ENCODE results near the gene CLTC. TPM values are rescaled to one million over a fixed set of nuclear protein-coding genes. Genes with fewer than 3 reads are reported as not detected.

CLTC gene
- total RNA-seq, 1 donor from 2014 or later: 296 TPM

DNA sequence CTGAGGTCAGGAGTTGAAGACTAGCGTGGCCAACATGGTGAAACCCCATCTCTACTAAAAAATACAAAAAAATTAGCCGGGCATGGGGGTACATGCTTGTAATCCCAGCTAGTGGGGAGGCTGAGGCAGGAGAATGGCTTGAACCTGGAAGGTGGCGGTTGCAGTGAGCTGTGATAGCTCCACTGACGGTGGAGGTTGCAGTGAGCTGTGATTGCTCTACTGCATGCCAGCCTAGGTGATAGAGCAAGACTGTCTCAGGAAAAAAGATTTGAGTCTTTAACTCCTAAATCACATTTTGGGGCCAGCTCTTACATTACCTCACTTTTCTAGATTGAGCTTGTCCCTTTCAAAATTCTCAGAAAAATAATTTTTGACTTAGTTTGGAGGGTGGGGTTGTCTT, 102.9 kb downstream of the CLTC start:
- no peak for DNase-seq (ENCODE audit: low read depth)
- no peaks in the 10 kb centered on the region for H3K36me3 ChIP-seq (ENCODE audit: control insufficient read depth, insufficient read depth, low read length)
- H3K27me3 ChIP-seq (ENCODE audit: control insufficient read depth, insufficient read depth, low read length): no peaks in the 10 kb centered on the region
- TF ChIP-seq, protein P1, sequence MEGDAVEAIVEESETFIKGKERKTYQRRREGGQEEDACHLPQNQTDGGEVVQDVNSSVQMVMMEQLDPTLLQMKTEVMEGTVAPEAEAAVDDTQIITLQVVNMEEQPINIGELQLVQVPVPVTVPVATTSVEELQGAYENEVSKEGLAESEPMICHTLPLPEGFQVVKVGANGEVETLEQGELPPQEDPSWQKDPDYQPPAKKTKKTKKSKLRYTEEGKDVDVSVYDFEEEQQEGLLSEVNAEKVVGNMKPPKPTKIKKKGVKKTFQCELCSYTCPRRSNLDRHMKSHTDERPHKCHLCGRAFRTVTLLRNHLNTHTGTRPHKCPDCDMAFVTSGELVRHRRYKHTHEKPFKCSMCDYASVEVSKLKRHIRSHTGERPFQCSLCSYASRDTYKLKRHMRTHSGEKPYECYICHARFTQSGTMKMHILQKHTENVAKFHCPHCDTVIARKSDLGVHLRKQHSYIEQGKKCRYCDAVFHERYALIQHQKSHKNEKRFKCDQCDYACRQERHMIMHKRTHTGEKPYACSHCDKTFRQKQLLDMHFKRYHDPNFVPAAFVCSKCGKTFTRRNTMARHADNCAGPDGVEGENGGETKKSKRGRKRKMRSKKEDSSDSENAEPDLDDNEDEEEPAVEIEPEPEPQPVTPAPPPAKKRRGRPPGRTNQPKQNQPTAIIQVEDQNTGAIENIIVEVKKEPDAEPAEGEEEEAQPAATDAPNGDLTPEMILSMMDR (IDR thresholded peaks at IDR 0.05; ENCODE audit: insufficient read depth, low read length, poor library complexity, severe bottlenecking): no peak
- no peak overlapping the region for H3K4me3 ChIP-seq (ENCODE audit: low read depth, low read length)

DNA sequence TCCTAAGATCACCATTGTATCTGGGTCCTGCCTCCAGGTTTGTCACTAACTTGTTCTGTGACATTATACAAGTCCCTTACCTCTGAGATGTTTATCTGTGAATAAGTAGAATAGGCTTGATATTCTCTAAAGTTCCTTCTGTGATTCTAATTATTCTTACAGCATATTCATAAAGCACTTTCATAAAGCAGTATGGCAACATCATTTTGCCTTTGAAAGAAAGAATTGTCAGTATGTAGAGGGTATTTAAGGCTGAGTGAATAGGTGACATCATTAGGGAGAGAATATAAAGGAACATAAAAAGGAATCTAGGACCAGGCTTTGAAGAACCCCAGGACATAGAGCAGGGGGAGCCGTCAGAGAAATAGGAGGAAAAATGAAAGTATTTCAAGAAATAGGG, 103.3 kb downstream of the CLTC start:
- H3K36me3 ChIP-seq (ENCODE audit: control insufficient read depth, insufficient read depth, low read length): no peaks in the 10 kb centered on the region
- TF ChIP-seq, protein P1 (IDR thresholded peaks at IDR 0.05; ENCODE audit: insufficient read depth, low read length, poor library complexity, severe bottlenecking): no peak
- no peak overlapping the region for H3K4me3 ChIP-seq (ENCODE audit: low read depth, low read length)
- DNase-seq (ENCODE audit: low read depth): no peak
- no peaks in the 10 kb centered on the region for H3K27me3 ChIP-seq (ENCODE audit: control insufficient read depth, insufficient read depth, low read length)

DNA sequence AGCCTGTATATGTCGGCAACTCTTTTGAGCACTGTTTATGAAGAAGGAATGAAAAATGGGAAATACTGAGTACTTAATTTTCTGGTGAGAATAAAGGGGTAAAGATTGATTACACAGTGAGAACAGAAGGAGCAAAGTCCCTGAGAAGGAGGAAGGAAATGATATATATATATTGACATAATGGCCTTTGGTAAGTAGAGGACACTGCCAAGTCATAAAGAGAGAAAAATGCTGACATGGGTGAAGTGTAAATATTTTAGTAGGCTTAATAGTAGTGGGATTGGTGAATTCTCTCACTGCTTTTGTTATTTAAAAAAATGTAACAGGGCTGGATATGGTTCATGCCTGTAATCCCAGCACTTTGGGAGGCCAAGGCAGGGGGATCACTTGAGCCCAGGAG, 103.9 kb downstream of the CLTC start:
- no peak for DNase-seq (ENCODE audit: low read depth)
- TF ChIP-seq, protein P1 (IDR thresholded peaks at IDR 0.05; ENCODE audit: insufficient read depth, low read length, poor library complexity, severe bottlenecking): no peak
- H3K4me3 ChIP-seq (ENCODE audit: low read depth, low read length): no peak overlapping the region
- H3K27me3 ChIP-seq (ENCODE audit: control insufficient read depth, insufficient read depth, low read length): no peaks in the 10 kb centered on the region
- no peaks in the 10 kb centered on the region for H3K36me3 ChIP-seq (ENCODE audit: control insufficient read depth, insufficient read depth, low read length)

DNA sequence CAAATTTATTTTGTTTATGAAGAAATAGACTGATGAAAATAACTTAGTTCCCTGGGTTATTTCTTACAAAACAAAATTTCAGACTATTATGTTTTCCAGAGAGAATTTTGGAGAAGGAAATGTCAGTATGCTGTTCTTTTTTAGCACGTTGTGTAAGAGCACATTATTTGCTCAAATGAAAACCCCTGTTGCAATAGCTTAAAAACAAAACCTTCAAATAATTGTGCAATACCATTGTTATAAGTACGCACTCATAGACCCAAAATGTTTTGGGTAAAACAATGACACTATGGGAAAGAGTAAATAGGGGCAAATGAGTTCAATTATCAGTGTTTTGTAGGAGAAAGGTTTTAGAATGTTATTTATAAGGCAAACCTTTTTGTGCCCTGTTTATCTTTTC, 106.0 kb downstream of the CLTC start:
- H3K4me3 ChIP-seq (ENCODE audit: low read depth, low read length): no peak overlapping the region
- no peaks in the 10 kb centered on the region for H3K36me3 ChIP-seq (ENCODE audit: control insufficient read depth, insufficient read depth, low read length)
- no peaks in the 10 kb centered on the region for H3K27me3 ChIP-seq (ENCODE audit: control insufficient read depth, insufficient read depth, low read length)
- no peak for DNase-seq (ENCODE audit: low read depth)
- TF ChIP-seq, protein P1 (IDR thresholded peaks at IDR 0.05; ENCODE audit: insufficient read depth, low read length, poor library complexity, severe bottlenecking): no peak

DNA sequence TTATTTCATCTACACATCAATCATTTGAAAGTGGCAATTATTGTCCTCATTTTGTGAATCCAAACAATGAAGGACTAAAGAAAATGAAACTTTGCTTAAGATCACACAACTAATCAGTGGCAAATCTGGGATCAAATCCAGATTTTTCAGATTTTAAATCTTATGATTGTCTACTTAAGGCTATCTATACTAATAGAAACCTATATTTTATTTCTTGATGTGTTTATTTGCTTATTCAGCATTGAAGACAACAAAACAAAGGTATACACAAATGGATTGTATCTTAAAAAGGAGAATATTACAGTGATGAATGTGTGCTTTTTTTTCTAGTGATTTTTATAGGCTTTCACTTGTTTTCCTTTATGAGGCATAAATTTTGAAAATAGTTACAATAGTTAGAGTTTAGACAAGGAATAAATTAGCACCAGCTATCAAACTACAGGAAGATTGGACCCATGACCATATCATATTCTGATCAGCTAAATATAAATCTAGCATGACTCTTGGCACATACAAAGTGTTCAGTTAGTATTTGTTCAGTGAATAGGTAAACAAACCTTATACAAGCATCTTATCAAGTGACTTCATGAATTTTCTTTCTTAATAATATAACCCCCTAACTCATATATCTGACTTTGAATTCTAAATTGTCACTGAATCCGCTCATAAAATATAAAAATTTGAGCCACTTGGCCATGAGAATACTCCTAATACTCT, 108.3 kb downstream of the CLTC start:
- Histone ChIP-seq H3K36me3 (ENCODE audit: control insufficient read depth, insufficient read depth, low read length) (no peaks in the 10 kb centered on the region), H3K4me3 (ENCODE audit: low read depth, low read length) (no peak overlapping the region), H3K27me3 (ENCODE audit: control insufficient read depth, insufficient read depth, low read length) (no peaks in the 10 kb centered on the region)
- no peak for DNase-seq (ENCODE audit: low read depth)
- TF ChIP-seq, protein P1 (IDR thresholded peaks at IDR 0.05; ENCODE audit: insufficient read depth, low read length, poor library complexity, severe bottlenecking): no peak

DNA sequence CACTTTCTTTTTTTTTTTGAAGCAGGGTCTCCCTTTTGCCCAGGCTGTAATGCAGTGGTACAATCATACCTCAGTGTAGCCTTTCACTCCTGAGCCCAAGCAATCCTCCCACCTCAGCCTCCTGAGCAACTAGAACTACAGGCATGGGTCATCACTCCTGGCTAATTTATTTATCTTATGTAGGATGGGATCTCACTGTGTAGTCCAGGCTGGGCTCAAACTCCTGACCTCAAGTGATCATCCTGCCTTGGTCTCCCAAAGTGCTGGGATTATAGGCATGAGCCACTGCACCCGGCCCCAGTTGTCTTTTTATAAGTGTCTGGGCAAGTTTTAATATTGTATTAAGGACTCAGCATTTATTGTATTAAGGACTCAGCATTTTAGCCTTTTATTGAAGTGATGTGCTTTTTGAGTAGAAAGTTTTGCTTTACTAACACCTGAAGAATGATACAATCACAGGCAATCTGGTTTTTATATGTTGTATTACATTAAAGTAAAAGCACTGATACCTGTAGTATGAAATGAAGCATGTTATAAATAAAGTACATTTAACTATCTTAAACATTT, 110.7 kb downstream of the CLTC start:
- Histone ChIP-seq H3K4me3 (ENCODE audit: low read depth, low read length) (no peak overlapping the region), H3K27me3 (ENCODE audit: control insufficient read depth, insufficient read depth, low read length) (no peaks in the 10 kb centered on the region), H3K36me3 (ENCODE audit: control insufficient read depth, insufficient read depth, low read length) (no peaks in the 10 kb centered on the region)
- no peak for DNase-seq (ENCODE audit: low read depth)
- TF ChIP-seq, protein P1 (IDR thresholded peaks at IDR 0.05; ENCODE audit: insufficient read depth, low read length, poor library complexity, severe bottlenecking): no peak
